Measurements from ENCODE around the gene CCNL2. TPM values are rescaled to one million over a fixed set of nuclear protein-coding genes. Genes with fewer than 3 reads are reported as not detected.

Gene CCNL2
- total and polyA plus RNA-seq, 2 of the 13 experiments (the other 11 are each of a cell fraction or from before 2014, with no cell fraction given) = 105 to 340 TPM

DNA sequence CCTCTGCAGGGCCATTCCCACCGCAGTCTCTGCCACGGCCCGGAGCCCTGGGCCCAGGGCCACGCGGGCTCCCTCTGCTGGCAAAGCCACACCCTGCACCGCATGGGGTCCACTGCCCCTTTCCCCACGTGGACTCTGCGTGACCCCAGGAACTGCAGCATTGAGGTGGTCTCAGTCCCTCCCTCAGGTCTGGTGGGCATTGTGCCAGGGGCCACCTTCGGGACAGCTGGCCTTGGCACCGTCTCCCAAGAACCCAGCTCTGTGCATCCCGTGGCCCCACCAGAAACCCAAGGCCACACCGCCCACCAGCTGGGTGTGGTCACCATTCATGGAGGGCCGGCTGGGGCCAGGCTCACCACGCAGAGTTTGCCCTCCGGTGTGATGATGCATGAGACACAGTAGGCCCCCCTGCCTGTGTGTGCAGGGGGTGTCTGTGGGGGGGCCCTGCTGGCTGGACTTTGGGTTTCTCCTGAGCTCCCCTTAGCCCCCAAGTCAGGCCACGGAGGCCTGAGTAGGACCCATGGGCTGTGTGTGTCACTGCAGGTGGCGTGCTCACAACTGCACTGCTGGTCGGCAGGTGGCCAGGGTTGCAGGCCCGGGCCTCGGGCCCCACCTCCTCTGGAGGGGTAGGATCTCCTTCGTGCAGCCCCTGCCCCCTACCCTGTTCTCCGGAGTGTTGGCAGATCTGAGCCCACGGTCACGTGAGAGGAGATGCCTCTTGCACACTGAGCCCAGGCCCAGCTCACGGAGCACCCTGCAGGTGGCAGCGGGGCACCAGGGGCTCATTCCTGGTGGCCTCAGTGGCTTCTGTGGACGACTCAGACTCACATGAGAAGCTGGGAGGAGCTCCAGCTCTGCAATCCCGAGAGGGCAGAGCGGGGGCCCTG is 42.1 kb upstream of the CCNL2 start (continued):
- TF ChIP-seq ZHX2 (IDR thresholded peaks at IDR 0.05; ENCODE audit: low read depth) (no peak), ZHX2 (CRISPR knock-in tag; IDR thresholded peaks at IDR 0.05; ENCODE audit: borderline replicate concordance) (no peak), SRSF4 (IDR thresholded peaks at IDR 0.05; ENCODE audit: low read depth, low read length, poor library complexity, severe bottlenecking) (no peak), ELF4 (CRISPR knock-in tag; IDR thresholded peaks at IDR 0.05; ENCODE audit: borderline replicate concordance) (no peak), YEATS4 (CRISPR knock-in tag; IDR thresholded peaks at IDR 0.05; ENCODE audit: borderline replicate concordance) (peak; percentile 66; the same call in 1 of the 2 replicates), KLF13 (CRISPR knock-in tag; IDR thresholded peaks at IDR 0.05) (no peak), FOXA1 (IDR thresholded peaks at IDR 0.05) (no peak), FOXA1 (CRISPR knock-in tag; IDR thresholded peaks at IDR 0.05) (0 out of 2 replicates have a peak, but pooled peaks have one; percentile 28), PLRG1 (conservative IDR thresholded peaks at IDR 0.05) (no peak), ZNF83 (CRISPR knock-in tag; IDR thresholded peaks at IDR 0.05; ENCODE audit: borderline replicate concordance) (no peak), TMF1 (CRISPR knock-in tag; IDR thresholded peaks at IDR 0.05; ENCODE audit: low read depth) (peak; percentile 85; the same call in 1 of the 2 replicates), ZNF205 (CRISPR knock-in tag; IDR thresholded peaks at IDR 0.05) (no peak), ZNF646 (CRISPR knock-in tag; IDR thresholded peaks at IDR 0.05) (no peak), IRF2 (CRISPR knock-in tag; IDR thresholded peaks at IDR 0.05) (0 out of 2 replicates have a peak, but pooled peaks have one; percentile 33)
- TF ChIP-seq, protein P1, sequence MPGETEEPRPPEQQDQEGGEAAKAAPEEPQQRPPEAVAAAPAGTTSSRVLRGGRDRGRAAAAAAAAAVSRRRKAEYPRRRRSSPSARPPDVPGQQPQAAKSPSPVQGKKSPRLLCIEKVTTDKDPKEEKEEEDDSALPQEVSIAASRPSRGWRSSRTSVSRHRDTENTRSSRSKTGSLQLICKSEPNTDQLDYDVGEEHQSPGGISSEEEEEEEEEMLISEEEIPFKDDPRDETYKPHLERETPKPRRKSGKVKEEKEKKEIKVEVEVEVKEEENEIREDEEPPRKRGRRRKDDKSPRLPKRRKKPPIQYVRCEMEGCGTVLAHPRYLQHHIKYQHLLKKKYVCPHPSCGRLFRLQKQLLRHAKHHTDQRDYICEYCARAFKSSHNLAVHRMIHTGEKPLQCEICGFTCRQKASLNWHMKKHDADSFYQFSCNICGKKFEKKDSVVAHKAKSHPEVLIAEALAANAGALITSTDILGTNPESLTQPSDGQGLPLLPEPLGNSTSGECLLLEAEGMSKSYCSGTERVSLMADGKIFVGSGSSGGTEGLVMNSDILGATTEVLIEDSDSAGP (CRISPR knock-in tag; IDR thresholded peaks at IDR 0.05; ENCODE audit: borderline replicate concordance) = peak; percentile 89
